IMR-90 (cell line): ENCODE measurements around the gene DNAH3. TPM values are rescaled to one million over a fixed set of nuclear protein-coding genes. Genes with fewer than 3 reads are reported as not detected.

Experiments
- ATAC-seq: fragments of 200-7000 bp; cut with Tn5 transposase; 2 replicates; pipeline ENCODE4 v1.9.1; 2020; ENCODE audit warnings: low read depth, mild to moderate bottlenecking, moderate library complexity
- BruUV-seq: library from RNA; stranded (reverse); fragments of 400-500 nt; replicated peaks from 2 replicates; lab custom pipeline; 2021; lab: Mats Ljungman, UMichigan
- CTCF ChIA-PET: fragments of 300-600 bp; formaldehyde crosslinking; extraction: SDS; loops from one replicate; lab custom pipeline; 2021; ENCODE audit warnings: antibody characterized with exemption; lab: Yijun Ruan, JAX
- POLR2A ChIA-PET: fragments of 300-600 bp; sonication (Branson Sonifier 250); formaldehyde crosslinking; loops from one replicate; lab custom pipeline; 2022; ENCODE audit warnings: antibody characterized with exemption; ENCODE audit not compliant: unreplicated experiment; lab: Charles Lee
- DNase-seq: peaks from one replicate; pipeline ENCODE4 v3.0.0; 2013
- H2AFZ ChIP-seq: replicated peaks from 2 replicates; pipeline ENCODE3; 2013; ENCODE audit warnings: low read length, mild to moderate bottlenecking; ENCODE audit not compliant: poor library complexity
- H2AK5ac ChIP-seq: 2 replicates; pipeline ENCODE4 v1.6.1; 2013; ENCODE audit warnings: low read depth, low read length, inconsistent platforms
- H2AK9ac ChIP-seq: replicated peaks from 2 replicates; pipeline ENCODE3; 2013; ENCODE audit warnings: mild to moderate bottlenecking, low read depth, low read length, moderate library complexity; ENCODE audit not compliant: poor library complexity
- H2BK120ac ChIP-seq: 2 replicates; pipeline ENCODE4 v1.6.1; 2013; ENCODE audit warnings: low read depth, low read length, inconsistent platforms
- H2BK15ac ChIP-seq: 3 replicates; pipeline ENCODE4 v1.6.1; 2013; ENCODE audit warnings: low read depth, low read length, inconsistent platforms
- H2BK20ac ChIP-seq: 2 replicates; pipeline ENCODE4 v1.6.1; 2013; ENCODE audit warnings: low read depth, mild to moderate bottlenecking, inconsistent platforms, low read length, moderate library complexity
- H2BK5ac ChIP-seq: 2 replicates; pipeline ENCODE4 v1.6.1; 2013; ENCODE audit warnings: mild to moderate bottlenecking, low read depth, low read length, inconsistent platforms; ENCODE audit not compliant: poor library complexity, severe bottlenecking
- H3K14ac ChIP-seq: replicated peaks from 2 replicates; pipeline ENCODE4 v1.6.1; 2013; ENCODE audit warnings: low read depth, low read length, inconsistent platforms
- H3K18ac ChIP-seq: 2 replicates; pipeline ENCODE4 v1.6.1; 2013; ENCODE audit warnings: low read depth, low read length, control low read depth
- H3K23ac ChIP-seq: 2 replicates; pipeline ENCODE4 v1.6.1; 2013; ENCODE audit warnings: low read depth, low read length, inconsistent platforms
- H3K27ac ChIP-seq: 2 replicates; pipeline ENCODE4 v1.5.1; 2013; ENCODE audit warnings: mild to moderate bottlenecking, control low read depth, low read length; ENCODE audit not compliant: insufficient read depth
- H3K27me3 ChIP-seq: 2 replicates; pipeline ENCODE4 v1.6.1; 2013; ENCODE audit warnings: low read length; ENCODE audit not compliant: control insufficient read depth, insufficient read depth
- H3K36me3 ChIP-seq: 2 replicates; pipeline ENCODE4 v1.6.1; 2013; ENCODE audit warnings: low read length, mixed read lengths; ENCODE audit not compliant: control insufficient read depth, insufficient read depth
- H3K4ac ChIP-seq: 2 replicates; pipeline ENCODE4 v1.6.1; 2013; ENCODE audit warnings: low read depth, low read length, inconsistent platforms
- H3K4me1 ChIP-seq: 2 replicates; pipeline ENCODE4 v1.6.1; 2013; ENCODE audit warnings: low read length, mixed read lengths; ENCODE audit not compliant: control insufficient read depth, insufficient read depth
- H3K4me2 ChIP-seq: 2 replicates; pipeline ENCODE4 v1.6.1; 2013; ENCODE audit warnings: low read depth, mild to moderate bottlenecking, control low read depth, low read length, moderate library complexity
- H3K4me3 ChIP-seq: 2 replicates; pipeline ENCODE4 v1.5.1; 2013; ENCODE audit warnings: low read depth, mild to moderate bottlenecking, control low read depth, low read length, moderate library complexity; ENCODE audit not compliant: insufficient read depth
- H3K56ac ChIP-seq: 2 replicates; pipeline ENCODE4 v1.6.1; 2013; ENCODE audit warnings: low read length, inconsistent platforms; ENCODE audit not compliant: insufficient read depth; ENCODE audit errors: extremely low read depth
- H3K79me1 ChIP-seq, 2 experiments: 2 replicates each; pipeline ENCODE4 v1.6.1; 2013; ENCODE audit warnings: low read length in 2 of 2, inconsistent platforms in 1 of 2, low read depth in 1 of 2
- H3K9ac ChIP-seq: 2 replicates; pipeline ENCODE4 v1.6.1; 2013; ENCODE audit warnings: low read depth, low read length, control low read depth
- H3K9me1 ChIP-seq: 2 replicates; pipeline ENCODE4 v1.6.1; 2013; ENCODE audit warnings: low read length, inconsistent platforms; ENCODE audit not compliant: insufficient read depth
- H3K9me3 ChIP-seq: 2 replicates; pipeline ENCODE4 v1.6.1; 2013; ENCODE audit warnings: low read length; ENCODE audit not compliant: control insufficient read depth, insufficient read depth
- H4K20me1 ChIP-seq: 2 replicates; pipeline ENCODE4 v1.6.1; 2013; ENCODE audit warnings: low read length, inconsistent platforms; ENCODE audit not compliant: insufficient read depth
- H4K5ac ChIP-seq: 2 replicates; pipeline ENCODE4 v1.6.1; 2013; ENCODE audit warnings: mild to moderate bottlenecking, low read depth, low read length, control low read depth
- H4K8ac ChIP-seq, 2 experiments: 2 replicates each; pipeline ENCODE4 v1.6.1; 2013; ENCODE audit warnings: low read depth in 2 of 2, low read length in 2 of 2, control low read depth in 1 of 2, inconsistent platforms in 1 of 2
- H4K91ac ChIP-seq: 2 replicates; pipeline ENCODE4 v1.6.1; 2013; ENCODE audit warnings: low read depth, low read length, inconsistent platforms; ENCODE audit not compliant: insufficient read depth
- BHLHE40 ChIP-seq: fragments of 150-350 bp; IDR thresholded peaks from 2 replicates; pipeline ENCODE4 v1.6.1; 2016; ENCODE audit warnings: mild to moderate bottlenecking, low read depth, low read length
- CEBPB ChIP-seq: IDR thresholded peaks from 2 replicates; pipeline ENCODE4 v1.6.1; 2012; ENCODE audit warnings: low read depth, low read length, improper control_type of control experiment
- CHD1 ChIP-seq: IDR thresholded peaks from 2 replicates; pipeline ENCODE4 v1.6.1; 2012; ENCODE audit warnings: low read depth, low read length, improper control_type of control experiment
- FOS ChIP-seq: fragments of 150-350 bp; IDR thresholded peaks from 2 replicates; pipeline ENCODE4 v1.6.1; 2016; ENCODE audit warnings: low read depth, low read length
- MAFK ChIP-seq: IDR thresholded peaks from 2 replicates; pipeline ENCODE4 v1.6.1; 2012; ENCODE audit warnings: low read depth, low read length, improper control_type of control experiment
- MAZ ChIP-seq: IDR thresholded peaks from 2 replicates; pipeline ENCODE4 v1.6.1; 2012; ENCODE audit warnings: low read depth, mild to moderate bottlenecking, low read length, improper control_type of control experiment, moderate library complexity, borderline replicate concordance
- MXI1 ChIP-seq: IDR thresholded peaks from 2 replicates; pipeline ENCODE4 v1.6.1; 2012; ENCODE audit warnings: low read depth, mild to moderate bottlenecking, low read length, moderate library complexity, borderline replicate concordance
- NFE2L2 ChIP-seq: fragments of 150-350 bp; IDR thresholded peaks from 2 replicates; pipeline ENCODE4 v1.6.1; 2016; ENCODE audit warnings: low read depth, mild to moderate bottlenecking, low read length
- POLR2A ChIP-seq: IDR thresholded peaks from 2 replicates; pipeline ENCODE4 v1.6.1; 2012; ENCODE audit warnings: mild to moderate bottlenecking, low read depth, low read length
- RAD21 ChIP-seq: IDR thresholded peaks from 2 replicates; pipeline ENCODE4 v1.6.1; 2012; ENCODE audit warnings: low read length, improper control_type of control experiment
- RCOR1 ChIP-seq: IDR thresholded peaks from 2 replicates; pipeline ENCODE4 v1.6.1; 2012; ENCODE audit warnings: mild to moderate bottlenecking, low read length, improper control_type of control experiment; ENCODE audit not compliant: insufficient replicate concordance
- RFX5 ChIP-seq: IDR thresholded peaks from 2 replicates; pipeline ENCODE4 v1.8.0; 2012; ENCODE audit warnings: low read depth, mild to moderate bottlenecking, low read length, moderate library complexity
- SMC3 ChIP-seq: fragments of 150-350 bp; IDR thresholded peaks from 2 replicates; pipeline ENCODE4 v1.6.1; 2016; ENCODE audit warnings: low read depth, mild to moderate bottlenecking, antibody characterized with exemption, low read length, moderate library complexity
- WGBS, 2 experiments: methylation state at CpG; one replicate each; pipeline versions ENCODE4 v1.1.5 to v1.1.7; 2013; ENCODE audit warnings: missing lambda C conversion rate in 2 of 2; ENCODE audit not compliant: insufficient read length in 1 of 2; ENCODE audit errors: extremely low coverage in 2 of 2; 5-methylcytosine and 5-hydroxymethylcytosine counted together
- dilution Hi-C: fragments of 300-500 bp; cut with HindIII; formaldehyde crosslinking; loops from one replicate; pipeline ENCODE4 v1.14.3; 2018; ENCODE audit warnings: low sequenced_read_pairs; ENCODE audit not compliant: unreplicated experiment
- in situ Hi-C: fragments of 300-500 bp; cut with MboI; formaldehyde crosslinking; loops from 3 replicates; pipeline ENCODE4 v1.14.3; 2019; ENCODE audit warnings: low sequenced_read_pairs, inconsistent platforms, mixed read lengths
- intact Hi-C: fragments of 100-400 bp; cut with micrococcal nuclease; formaldehyde crosslinking; loops from 2 replicates; pipeline ENCODE4 v1.10.0; 2022
- polyA plus RNA-seq, 3 experiments: library from polyadenylated mRNA; depleted of rRNA; stranded (reverse); fragments of >200 nt; gene quantifications; 2 replicates each; pipeline ENCODE4 v1.2.3, GENCODE V29; 2012; ENCODE audit warnings: low replicate concordance in 1 of 3
- total RNA-seq: library from RNA; depleted of rRNA; stranded (reverse); fragments of >200 nt; gene quantifications from 2 replicates; pipeline ENCODE4 v1.2.3, GENCODE V29; 2012
- TF ChIP-seq, protein P1 (sequence below): conservative IDR thresholded peaks from 2 replicates; pipeline ENCODE4 v1.5.1; 2012; ENCODE audit warnings: mild to moderate bottlenecking, low read depth, low read length, improper control_type of control experiment
- TF ChIP-seq, protein P2 (sequence below): fragments of 150-350 bp; IDR thresholded peaks from 2 replicates; pipeline ENCODE4 v1.6.1; 2017; ENCODE audit warnings: mild to moderate bottlenecking, antibody characterized with exemption, low read length, low read depth
- TF ChIP-seq, protein P3 (sequence below): fragments of 150-350 bp; IDR thresholded peaks from 2 replicates; pipeline ENCODE4 v1.6.1; 2016; ENCODE audit warnings: low read depth, mild to moderate bottlenecking, low read length, moderate library complexity, borderline replicate concordance

The DNAH3 gene
- total and polyA plus RNA-seq, 2 of the 4 experiments (the other 2 are of a cell fraction): not detected

DNA sequence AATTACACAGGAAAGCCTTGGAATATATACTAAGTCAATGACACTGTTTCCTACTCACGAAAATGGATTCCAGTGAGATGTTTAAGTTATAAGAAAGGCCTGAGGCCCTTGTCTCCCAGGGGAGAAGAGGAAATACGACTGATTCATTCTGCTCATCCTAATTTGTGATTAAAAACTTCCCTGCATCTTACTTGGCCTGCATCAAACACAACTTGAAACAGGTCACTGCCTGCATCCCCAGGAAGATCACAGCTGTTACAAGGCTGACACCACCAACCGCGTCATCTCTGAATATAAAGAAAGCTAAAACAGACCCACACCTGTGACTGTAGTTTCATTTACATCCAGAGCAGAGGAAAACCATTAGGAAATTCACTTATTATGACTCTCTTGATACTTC is 121.9 kb downstream of the DNAH3 start:
- intact Hi-C loops (no loop called here), in situ Hi-C loops (no loop called here), dilution Hi-C loops (no loop called here)
- Histone ChIP-seq H3K4ac (no peak overlapping the region), H3K4me3 (no peak overlapping the region), H3K4me2 (no peak overlapping the region), H2AFZ (no peak overlapping the region), H3K9me1 (no peaks in the 10 kb centered on the region), H2BK120ac (no peak overlapping the region), H2AK5ac (no peak overlapping the region), H3K4me1 (no peaks in the 10 kb centered on the region), H3K9me3 (no peaks in the 10 kb centered on the region), H3K56ac (no peak overlapping the region), H2AK9ac (no peak overlapping the region), H3K79me1 (no peaks in the 10 kb centered on the region), H2BK5ac (no peak overlapping the region), H4K8ac (no peak overlapping the region), H4K91ac (no peak overlapping the region), H3K14ac (no peak overlapping the region), H3K18ac (no peak overlapping the region), H2BK15ac (no peak overlapping the region), H4K5ac (no peak overlapping the region), H4K20me1 (no peaks in the 10 kb centered on the region), H3K9ac (no peak overlapping the region), H3K27me3 (peaks cover under 1% of the 10 kb centered on the region), H3K27ac (no peak overlapping the region), H3K36me3 (no peaks in the 10 kb centered on the region), H2BK20ac (no peak overlapping the region), H3K23ac (no peak overlapping the region)
- ATAC-seq: no peak
- no peak for DNase-seq
- no TSS peak for BruUV-seq
- TF ChIP-seq MAFK: no peak
- TF ChIP-seq MAZ: no peak
- no peak for TF ChIP-seq FOS
- TF ChIP-seq RAD21: no peak
- TF ChIP-seq RCOR1: no peak
- no peak for TF ChIP-seq BHLHE40
- no peak for TF ChIP-seq RFX5
- no peak for TF ChIP-seq MXI1
- no peak for TF ChIP-seq SMC3
- TF ChIP-seq POLR2A: no peak
- TF ChIP-seq, protein P1, sequence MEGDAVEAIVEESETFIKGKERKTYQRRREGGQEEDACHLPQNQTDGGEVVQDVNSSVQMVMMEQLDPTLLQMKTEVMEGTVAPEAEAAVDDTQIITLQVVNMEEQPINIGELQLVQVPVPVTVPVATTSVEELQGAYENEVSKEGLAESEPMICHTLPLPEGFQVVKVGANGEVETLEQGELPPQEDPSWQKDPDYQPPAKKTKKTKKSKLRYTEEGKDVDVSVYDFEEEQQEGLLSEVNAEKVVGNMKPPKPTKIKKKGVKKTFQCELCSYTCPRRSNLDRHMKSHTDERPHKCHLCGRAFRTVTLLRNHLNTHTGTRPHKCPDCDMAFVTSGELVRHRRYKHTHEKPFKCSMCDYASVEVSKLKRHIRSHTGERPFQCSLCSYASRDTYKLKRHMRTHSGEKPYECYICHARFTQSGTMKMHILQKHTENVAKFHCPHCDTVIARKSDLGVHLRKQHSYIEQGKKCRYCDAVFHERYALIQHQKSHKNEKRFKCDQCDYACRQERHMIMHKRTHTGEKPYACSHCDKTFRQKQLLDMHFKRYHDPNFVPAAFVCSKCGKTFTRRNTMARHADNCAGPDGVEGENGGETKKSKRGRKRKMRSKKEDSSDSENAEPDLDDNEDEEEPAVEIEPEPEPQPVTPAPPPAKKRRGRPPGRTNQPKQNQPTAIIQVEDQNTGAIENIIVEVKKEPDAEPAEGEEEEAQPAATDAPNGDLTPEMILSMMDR: no peak
- no peak for TF ChIP-seq CEBPB
- TF ChIP-seq, protein P2, sequence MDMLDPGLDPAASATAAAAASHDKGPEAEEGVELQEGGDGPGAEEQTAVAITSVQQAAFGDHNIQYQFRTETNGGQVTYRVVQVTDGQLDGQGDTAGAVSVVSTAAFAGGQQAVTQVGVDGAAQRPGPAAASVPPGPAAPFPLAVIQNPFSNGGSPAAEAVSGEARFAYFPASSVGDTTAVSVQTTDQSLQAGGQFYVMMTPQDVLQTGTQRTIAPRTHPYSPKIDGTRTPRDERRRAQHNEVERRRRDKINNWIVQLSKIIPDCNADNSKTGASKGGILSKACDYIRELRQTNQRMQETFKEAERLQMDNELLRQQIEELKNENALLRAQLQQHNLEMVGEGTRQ: no peak
- no peak for TF ChIP-seq NFE2L2
- TF ChIP-seq, protein P3, sequence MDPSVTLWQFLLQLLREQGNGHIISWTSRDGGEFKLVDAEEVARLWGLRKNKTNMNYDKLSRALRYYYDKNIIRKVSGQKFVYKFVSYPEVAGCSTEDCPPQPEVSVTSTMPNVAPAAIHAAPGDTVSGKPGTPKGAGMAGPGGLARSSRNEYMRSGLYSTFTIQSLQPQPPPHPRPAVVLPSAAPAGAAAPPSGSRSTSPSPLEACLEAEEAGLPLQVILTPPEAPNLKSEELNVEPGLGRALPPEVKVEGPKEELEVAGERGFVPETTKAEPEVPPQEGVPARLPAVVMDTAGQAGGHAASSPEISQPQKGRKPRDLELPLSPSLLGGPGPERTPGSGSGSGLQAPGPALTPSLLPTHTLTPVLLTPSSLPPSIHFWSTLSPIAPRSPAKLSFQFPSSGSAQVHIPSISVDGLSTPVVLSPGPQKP: no peak
- no peak for TF ChIP-seq CHD1
- ChIA-PET CTCF (no interaction called here), POLR2A (no interaction called here)
- WGBS, 2 experiments: no CpG with 5 or more reads among the region's 4 CpGs
